Urothelium cell line (cell line): ENCODE data around the gene TTLL3.
"Not testable (repeated sequence)": the region's sequence is repeated elsewhere in the genome, so short reads cannot be mapped to it uniquely, and the experiment has no call there.

Experiments used
- DNase-seq: peaks from one replicate; pipeline ENCODE4 v3.0.0; 2011; ENCODE audit warnings: low spot score, mixed read lengths
- FAIRE-seq: peaks from 2 replicates; lab custom pipeline; 2011; peaks lifted over from hg19 to GRCh38; lab: Jason Lieb, UNC

Gene TTLL3

GRCh38 chr3:9809615-9810432 is at the start of gene TTLL3:
TSS of gene TTLL3 (plus strand) at chr3:9810262. CDS start at chr3:9810662, 400 bp downstream.
- no peak for DNase-seq
- FAIRE-seq = no peak

- FAIRE-seq = no peak
- DNase-seq = no peak
Observed at GRCh38 chr3:9760779-9761505, 49.1 kb upstream of the TTLL3 start.

GRCh38 chr3:9761919-9762318 is 48.1 kb upstream of the TTLL3 start:
- no peak for FAIRE-seq

GRCh38 chr3:9762871-9763270 is 47.2 kb upstream of the TTLL3 start:
- DNase-seq (no peak), FAIRE-seq (no peak)

More at GRCh38 chr3:9761919-9762318, 48.1 kb upstream of the TTLL3 start:
- no peak for DNase-seq

- FAIRE-seq (no peak), DNase-seq (no peak)
Observed at GRCh38 chr3:9765865-9766264, 44.2 kb upstream of the TTLL3 start.

- no peak for DNase-seq
- no peak for FAIRE-seq
Observed at GRCh38 chr3:9767418-9767817, 42.6 kb upstream of the TTLL3 start.

GRCh38 chr3:9768141-9768775 is 41.8 kb upstream of the TTLL3 start:
- FAIRE-seq (no peak), DNase-seq (no peak)

- FAIRE-seq = no peak
Observed at GRCh38 chr3:9769012-9769411, 41.0 kb upstream of the TTLL3 start.

GRCh38 chr3:9769426-9770275 is 40.4 kb upstream of the TTLL3 start, which contains the start of gene CAMK1:
TSS of gene CAMK1 (minus strand) at chr3:9769947. CDS start at chr3:9767749, 2,198 bp downstream.
- FAIRE-seq = no peak
- peak; percentile 90 for DNase-seq

More at GRCh38 chr3:9769012-9769411, 41.0 kb upstream of the TTLL3 start:
- DNase-seq = no peak

- DNase-seq (no peak), FAIRE-seq (no peak)
Observed at GRCh38 chr3:9770276-9770812, 39.7 kb upstream of the TTLL3 start.

- DNase-seq, FAIRE-seq: not testable (repeated sequence)
Observed at GRCh38 chr3:9771007-9771406, 39.1 kb upstream of the TTLL3 start.

GRCh38 chr3:9776896-9777693 is 33.0 kb upstream of the TTLL3 start:
- no peak for FAIRE-seq
- DNase-seq = no peak

- FAIRE-seq = no peak
- DNase-seq = no peak
Observed at GRCh38 chr3:9777694-9778021, 32.4 kb upstream of the TTLL3 start.

GRCh38 chr3:9778143-9779074 is 31.7 kb upstream of the TTLL3 start:
- FAIRE-seq (no peak), DNase-seq (no peak)

- DNase-seq (no peak), FAIRE-seq (no peak)
Observed at GRCh38 chr3:9779075-9779593, 30.9 kb upstream of the TTLL3 start.

GRCh38 chr3:9779721-9780457 is 30.2 kb upstream of the TTLL3 start:
- FAIRE-seq (no peak), DNase-seq (no peak)

- FAIRE-seq (no peak), DNase-seq (no peak)
Observed at GRCh38 chr3:9780458-9780812, 29.6 kb upstream of the TTLL3 start.

GRCh38 chr3:9780910-9781309 is 29.2 kb upstream of the TTLL3 start:
- FAIRE-seq (no peak), DNase-seq (no peak)
